DOHH2 (cell line): ENCODE data around the gene STT3A.

Source experiments
- H3F3A ChIP-seq: fragments of 200-600 bp; sonication (generic), shearing (Covaris generic); 2 replicates; pipeline ENCODE4 v1.6.0; 2016; ENCODE audit warnings: antibody characterized with exemption, mild to moderate bottlenecking; ENCODE audit not compliant: control insufficient read depth, insufficient read depth
- H3K27ac ChIP-seq: fragments of 200-600 bp; sonication (generic); 2 replicates; pipeline ENCODE4 v1.5.1; 2014; ENCODE audit warnings: low read depth, mild to moderate bottlenecking, low read length, moderate library complexity
- H3K27me3 ChIP-seq: fragments of 200-600 bp; sonication (generic); 2 replicates; pipeline ENCODE4 v1.6.1; 2014; ENCODE audit warnings: mild to moderate bottlenecking, low read length, mixed read lengths; ENCODE audit not compliant: control insufficient read depth
- H3K36me3 ChIP-seq: fragments of 200-600 bp; sonication (generic); 2 replicates; pipeline ENCODE4 v1.6.1; 2014; ENCODE audit warnings: mild to moderate bottlenecking, low read length, moderate library complexity, mixed read lengths; ENCODE audit not compliant: control insufficient read depth
- H3K4me1 ChIP-seq: fragments of 200-600 bp; sonication (generic); 2 replicates; pipeline ENCODE4 v1.6.1; 2014; ENCODE audit warnings: mild to moderate bottlenecking, low read length, mixed read lengths; ENCODE audit not compliant: control insufficient read depth
- H3K4me2 ChIP-seq: fragments of 200-600 bp; sonication (generic); 2 replicates; pipeline ENCODE4 v1.6.0; 2014; ENCODE audit warnings: mild to moderate bottlenecking, low read length, moderate library complexity
- H3K4me3 ChIP-seq: fragments of 200-600 bp; sonication (generic); 2 replicates; pipeline ENCODE4 v1.5.1; 2014; ENCODE audit warnings: mild to moderate bottlenecking, low read length, mixed read lengths
- H3K79me2 ChIP-seq: fragments of 200-600 bp; sonication (generic); 2 replicates; pipeline ENCODE4 v1.6.1; 2014; ENCODE audit warnings: mild to moderate bottlenecking, low read length, mixed read lengths; ENCODE audit not compliant: control insufficient read depth
- H3K9me2 ChIP-seq: fragments of 200-600 bp; sonication (generic); replicated peaks from 2 replicates; pipeline ENCODE4 v1.6.1; 2014; ENCODE audit warnings: mild to moderate bottlenecking, low read length, mixed read lengths; ENCODE audit not compliant: control insufficient read depth
- H3K9me3 ChIP-seq: fragments of 200-600 bp; sonication (generic); 2 replicates; pipeline ENCODE4 v1.6.1; 2014; ENCODE audit warnings: antibody characterized with exemption, low read length, mixed read lengths; ENCODE audit not compliant: control insufficient read depth, insufficient read depth
- H4K20me1 ChIP-seq: fragments of 200-600 bp; sonication (generic); 2 replicates; pipeline ENCODE4 v1.6.0; 2014; ENCODE audit warnings: low read depth, mild to moderate bottlenecking, antibody characterized with exemption, low read length, moderate library complexity; ENCODE audit not compliant: control insufficient read depth, insufficient read depth
- CTCF ChIP-seq: fragments of 200-600 bp; sonication (generic); IDR thresholded peaks from one replicate; pipeline ENCODE4 v1.5.1; 2014; ENCODE audit warnings: antibody characterized with exemption, mild to moderate bottlenecking, low read depth, low read length; ENCODE audit not compliant: poor library complexity, severe bottlenecking
- EZH2phosphoT487 ChIP-seq: fragments of 200-600 bp; sonication (generic); IDR thresholded peaks from 2 replicates; pipeline ENCODE4 v1.6.1; 2017; ENCODE audit warnings: borderline replicate concordance, mild to moderate bottlenecking, antibody characterized with exemption, low read length, moderate library complexity, mixed read lengths

Gene STT3A

DNA sequence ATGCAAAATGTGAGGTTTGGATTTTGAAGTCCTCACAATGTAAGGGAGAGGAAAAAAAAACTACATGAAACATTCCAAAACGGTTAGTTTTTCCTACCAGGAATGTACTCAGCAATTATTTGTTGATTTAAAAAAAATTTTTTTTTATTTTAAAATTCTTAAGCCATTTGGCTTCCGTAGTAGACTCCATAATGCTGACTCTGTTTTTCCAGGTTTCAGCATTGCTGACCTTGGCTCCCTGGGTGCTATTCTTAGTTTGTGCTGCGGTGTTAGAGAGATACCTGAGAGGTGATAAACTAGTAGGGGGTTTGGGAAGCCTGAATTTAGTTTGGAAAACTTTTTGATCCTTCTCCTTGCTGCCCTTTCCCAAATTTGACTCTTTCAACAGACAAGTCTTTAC is 10.6 kb downstream of the STT3A start:
- H3F3A ChIP-seq, result no peaks in the 10 kb centered on the region; the same call in 1 of the 2 replicates
- no peaks in the 10 kb centered on the region for H3K9me3 ChIP-seq
- H3K27ac ChIP-seq, result no peak overlapping the region
- no peak overlapping the region for H3K4me2 ChIP-seq
- H3K79me2 ChIP-seq, result peaks cover 10% of the 10 kb centered on the region
- H3K4me3 ChIP-seq, result no peak overlapping the region
- H4K20me1 ChIP-seq, result no peaks in the 10 kb centered on the region
- no peaks in the 10 kb centered on the region for H3K4me1 ChIP-seq
- peaks cover 88% of the 10 kb centered on the region for H3K36me3 ChIP-seq
- H3K9me2 ChIP-seq, result no peaks in the 10 kb centered on the region
- H3K27me3 ChIP-seq, result no peaks in the 10 kb centered on the region
- TF ChIP-seq EZH2phosphoT487, result no peak
- no peak for TF ChIP-seq CTCF

DNA sequence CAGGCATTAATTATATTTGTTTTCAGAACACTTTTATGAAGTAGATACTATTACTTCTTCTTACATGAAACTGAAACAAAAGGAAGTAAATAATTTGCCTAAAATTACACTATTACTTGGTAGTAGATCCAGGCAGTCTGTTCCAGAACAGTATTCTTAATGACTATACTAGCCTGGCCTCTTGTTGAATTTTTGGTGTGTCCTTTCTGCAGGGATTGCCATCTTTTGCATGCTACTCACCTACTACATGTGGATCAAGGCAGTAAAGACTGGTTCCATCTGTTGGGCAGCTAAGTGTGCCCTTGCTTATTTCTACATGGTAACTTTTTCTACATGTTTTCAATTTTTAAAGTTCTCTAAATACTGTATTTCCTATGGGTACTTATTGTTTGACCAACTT is 12.8 kb downstream of the STT3A start:
- Histone ChIP-seq H3K36me3 (peaks cover 92% of the 10 kb centered on the region), H3K4me3 (no peak overlapping the region), H3K79me2 (no peaks in the 10 kb centered on the region), H3F3A (no peaks in the 10 kb centered on the region; the same call in 1 of the 2 replicates), H3K27me3 (no peaks in the 10 kb centered on the region), H3K4me2 (no peak overlapping the region), H3K27ac (no peak overlapping the region), H3K4me1 (no peaks in the 10 kb centered on the region), H3K9me3 (no peaks in the 10 kb centered on the region), H3K9me2 (no peaks in the 10 kb centered on the region), H4K20me1 (no peaks in the 10 kb centered on the region)
- TF ChIP-seq CTCF (no peak), EZH2phosphoT487 (no peak)

DNA sequence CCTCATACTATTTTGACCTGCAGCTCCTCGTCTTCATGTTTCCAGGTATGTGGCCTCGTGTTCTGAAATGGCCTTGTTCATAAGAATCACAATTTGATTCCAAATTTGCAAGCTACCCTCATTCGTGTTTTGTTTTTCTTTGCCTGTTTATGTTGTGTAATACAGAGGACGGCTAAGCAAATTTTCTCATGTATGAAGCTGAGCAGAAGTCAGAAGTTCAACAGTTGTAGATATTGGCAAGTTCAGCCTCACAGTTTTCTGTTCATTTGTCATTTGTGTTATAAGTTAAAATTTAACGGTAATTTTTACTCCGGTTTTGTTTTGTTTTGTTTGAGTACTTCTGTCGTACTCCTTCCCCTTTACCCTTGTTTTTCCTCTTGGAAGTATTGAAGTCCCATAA is 16.9 kb downstream of the STT3A start:
- H3K36me3 ChIP-seq, result peaks cover 89% of the 10 kb centered on the region
- H3K9me3 ChIP-seq, result no peaks in the 10 kb centered on the region
- H3K27ac ChIP-seq, result no peak overlapping the region
- H3K4me2 ChIP-seq, result no peak overlapping the region
- no peaks in the 10 kb centered on the region for H3K4me1 ChIP-seq
- H3K9me2 ChIP-seq, result no peaks in the 10 kb centered on the region
- H3F3A ChIP-seq, result no peaks in the 10 kb centered on the region; the same call in 1 of the 2 replicates
- TF ChIP-seq EZH2phosphoT487 (no peak), CTCF (no peak)
- no peaks in the 10 kb centered on the region for H3K79me2 ChIP-seq
- H3K27me3 ChIP-seq, result no peaks in the 10 kb centered on the region
- H4K20me1 ChIP-seq, result no peaks in the 10 kb centered on the region
- H3K4me3 ChIP-seq, result no peak overlapping the region

- no peaks in the 10 kb centered on the region for H3K27me3 ChIP-seq
- H3K36me3 ChIP-seq, result peaks cover 85% of the 10 kb centered on the region
- TF ChIP-seq CTCF (no peak), EZH2phosphoT487 (no peak)
Measured at GRCh38 chr11:125618383-125618782, 25.7 kb downstream of the STT3A start.

More at GRCh38 chr11:125618383-125618782, 25.7 kb downstream of the STT3A start:
- no peaks in the 10 kb centered on the region for H3K79me2 ChIP-seq
- peaks cover under 1% of the 10 kb centered on the region; the same call in 1 of the 2 replicates for H3K4me1 ChIP-seq
- no peak overlapping the region for H3K27ac ChIP-seq
- peaks cover 8% of the 10 kb centered on the region for H3F3A ChIP-seq
- no peaks in the 10 kb centered on the region for H4K20me1 ChIP-seq
- no peaks in the 10 kb centered on the region for H3K9me2 ChIP-seq
- H3K9me3 ChIP-seq, result no peaks in the 10 kb centered on the region
- H3K4me3 ChIP-seq, result no peak overlapping the region
- H3K4me2 ChIP-seq, result no peak overlapping the region
